Measurements from ENCODE around the gene KIAA0513.

The KIAA0513 gene

DNA sequence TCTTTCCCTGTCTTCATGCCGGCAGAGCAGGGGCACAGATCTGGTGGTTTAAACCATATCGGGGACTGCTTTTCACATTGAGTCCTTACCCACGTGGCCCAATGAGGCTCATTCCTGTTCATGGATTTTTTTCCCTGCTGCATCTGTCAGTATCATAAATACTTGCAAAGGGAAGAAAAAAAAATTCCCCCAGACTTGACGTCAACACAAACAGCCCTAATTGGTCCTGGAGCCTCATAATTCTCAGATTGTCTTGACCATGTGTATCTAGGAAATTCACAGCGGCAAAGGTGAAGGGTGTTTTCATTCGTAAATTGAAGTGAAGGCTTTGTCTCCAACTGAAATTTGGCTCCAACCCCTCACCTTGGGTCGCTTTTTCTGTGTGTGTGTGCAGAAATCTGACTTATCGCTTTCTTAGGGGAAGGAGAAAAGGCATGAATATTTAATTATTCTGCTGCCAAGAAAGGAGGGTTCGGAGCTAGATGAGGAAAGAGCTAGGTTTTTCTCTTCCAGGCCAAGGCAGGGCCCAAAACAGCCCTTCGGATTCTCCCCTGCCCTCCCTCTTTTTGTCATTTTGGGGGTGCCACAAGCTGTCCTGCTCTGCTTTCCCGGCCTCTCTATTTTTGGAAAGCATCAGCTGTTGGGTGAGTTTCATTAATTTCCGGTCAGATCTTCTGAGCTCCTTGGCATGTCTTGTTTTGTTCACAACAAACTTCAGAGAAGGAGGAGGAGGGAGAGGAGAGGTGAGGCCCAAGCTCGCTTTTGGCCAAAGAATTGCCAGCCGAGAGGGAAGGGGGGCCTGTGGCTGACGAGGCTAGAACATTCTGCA is 102.5 kb downstream of the KIAA0513 start:
- no peak for DNase-seq (ENCODE audit: low read depth in 4 of 4, low spot score in 1 of 4)

DNA sequence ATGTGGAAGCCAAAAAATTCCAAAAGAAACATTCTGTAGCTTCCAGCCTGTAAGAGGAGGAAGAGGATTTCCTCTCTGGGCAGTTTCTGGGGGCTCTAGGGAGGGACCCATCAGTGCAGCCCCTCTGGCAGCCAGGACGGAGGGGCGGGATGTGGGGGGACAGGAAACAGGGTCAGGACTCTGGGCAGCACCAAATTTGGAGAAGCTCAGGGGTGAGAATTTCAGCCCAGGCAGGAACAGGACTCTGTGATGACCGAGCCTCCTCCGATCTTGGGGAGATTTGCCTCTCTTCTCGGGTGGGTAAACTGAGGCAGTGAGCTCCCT is 103.1 kb downstream of the KIAA0513 start:
- no peak for DNase-seq (ENCODE audit: low read depth in 4 of 4, low spot score in 1 of 4)

GRCh38 chr16:85132456-85133289 is 105.1 kb downstream of the KIAA0513 start:
- no peak for DNase-seq (ENCODE audit: low read depth in 4 of 4, low spot score in 1 of 4)

DNA sequence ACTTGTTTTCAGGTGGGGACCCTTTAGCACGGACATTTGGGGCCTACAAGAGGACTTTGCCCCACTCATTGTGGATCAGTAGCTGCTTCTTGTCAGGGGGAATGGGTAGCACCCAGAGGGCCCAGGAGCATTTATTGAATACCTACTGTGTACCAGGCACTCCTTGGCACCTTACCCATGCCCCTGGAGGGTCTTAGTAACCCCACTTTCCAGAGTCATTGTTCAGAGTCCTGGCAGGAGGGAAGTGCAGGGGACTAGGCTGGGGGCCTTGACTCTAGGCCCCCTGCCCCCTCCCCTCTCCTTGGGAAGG is 105.7 kb downstream of the KIAA0513 start:
- DNase-seq (ENCODE audit: low read depth in 4 of 4, low spot score in 1 of 4) = no peak

- DNase-seq (ENCODE audit: low read depth in 4 of 4, low spot score in 1 of 4) = no peak
Observed at GRCh38 chr16:85134076-85134788, 106.6 kb downstream of the KIAA0513 start.

DNA sequence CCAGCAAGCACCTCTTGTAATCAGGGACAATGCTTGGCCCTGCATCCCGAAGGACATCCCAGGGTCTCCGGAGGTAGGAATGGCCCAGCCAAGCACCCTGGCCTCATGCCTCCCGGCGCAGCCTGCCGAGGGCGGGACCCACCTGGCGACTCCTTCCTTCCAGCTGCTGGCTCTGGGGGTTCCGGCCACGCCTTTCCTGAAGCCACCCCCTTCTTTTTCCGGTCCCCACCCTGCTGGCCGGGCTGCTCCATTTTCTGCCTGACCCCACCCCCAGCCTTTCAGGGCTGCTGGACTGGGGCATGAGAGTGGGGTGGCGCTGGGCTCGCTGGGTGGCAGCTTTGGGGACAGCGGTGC is 107.2 kb downstream of the KIAA0513 start:
- no peak for DNase-seq (ENCODE audit: low read depth in 4 of 4, low spot score in 1 of 4)

DNA sequence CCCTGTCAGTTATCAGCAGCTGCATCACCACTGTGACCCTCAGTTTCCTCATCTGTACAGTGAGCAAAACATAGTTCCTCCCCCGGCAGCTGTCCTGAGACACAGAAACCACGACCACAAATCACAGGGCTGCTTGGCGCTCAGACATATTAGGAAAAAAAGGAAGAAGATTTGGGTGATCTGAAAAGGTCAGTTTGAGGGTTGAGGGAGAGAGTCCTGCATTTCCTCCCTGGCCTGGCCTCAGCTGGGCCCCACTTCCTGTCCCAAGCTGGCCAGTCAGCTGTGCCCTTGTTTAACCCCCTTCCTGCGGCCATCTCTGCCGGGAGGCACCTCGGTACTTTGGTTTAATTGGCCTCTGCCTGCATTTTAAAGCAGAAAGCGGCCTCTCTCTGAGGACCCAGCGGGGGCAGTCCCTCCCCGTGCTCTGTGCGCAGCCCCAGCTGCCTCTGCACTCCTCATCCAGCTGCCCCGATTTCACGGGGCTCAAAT is 108.7 kb downstream of the KIAA0513 start:
- no peak for DNase-seq (ENCODE audit: low read depth in 4 of 4, low spot score in 1 of 4)

DNA sequence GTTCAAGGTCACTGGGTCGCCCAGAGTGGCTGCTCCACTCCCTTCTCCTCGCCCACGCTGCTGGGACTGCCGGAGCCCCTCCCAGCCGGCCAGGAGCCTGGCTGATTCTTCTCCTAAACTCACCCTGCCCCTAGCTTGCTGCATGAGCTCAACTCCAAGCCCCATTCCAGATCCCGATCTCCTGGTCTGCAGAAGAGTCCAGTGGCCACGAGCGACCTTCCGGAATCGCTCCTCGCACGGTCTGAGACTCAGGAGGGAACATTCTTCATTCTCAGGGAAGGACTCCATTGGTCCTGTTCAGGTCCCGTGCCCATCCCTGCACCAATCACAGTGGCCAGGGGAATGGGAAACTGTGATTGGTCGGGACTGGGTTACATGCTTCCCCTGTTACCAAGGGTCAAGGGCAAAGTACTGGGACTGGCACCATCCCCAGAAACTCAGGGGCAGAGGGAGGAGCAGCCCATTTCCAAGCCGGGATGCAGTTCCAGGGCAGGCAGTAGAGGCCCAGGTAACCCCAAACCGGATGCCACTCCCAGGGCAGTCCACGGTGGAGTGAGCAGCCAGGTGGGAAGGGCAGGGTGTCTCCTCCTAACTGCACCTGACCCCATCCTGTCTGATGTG is 109.2 kb downstream of the KIAA0513 start:
- DNase-seq (ENCODE audit: low read depth in 4 of 4, low spot score in 1 of 4) = no peak

DNA sequence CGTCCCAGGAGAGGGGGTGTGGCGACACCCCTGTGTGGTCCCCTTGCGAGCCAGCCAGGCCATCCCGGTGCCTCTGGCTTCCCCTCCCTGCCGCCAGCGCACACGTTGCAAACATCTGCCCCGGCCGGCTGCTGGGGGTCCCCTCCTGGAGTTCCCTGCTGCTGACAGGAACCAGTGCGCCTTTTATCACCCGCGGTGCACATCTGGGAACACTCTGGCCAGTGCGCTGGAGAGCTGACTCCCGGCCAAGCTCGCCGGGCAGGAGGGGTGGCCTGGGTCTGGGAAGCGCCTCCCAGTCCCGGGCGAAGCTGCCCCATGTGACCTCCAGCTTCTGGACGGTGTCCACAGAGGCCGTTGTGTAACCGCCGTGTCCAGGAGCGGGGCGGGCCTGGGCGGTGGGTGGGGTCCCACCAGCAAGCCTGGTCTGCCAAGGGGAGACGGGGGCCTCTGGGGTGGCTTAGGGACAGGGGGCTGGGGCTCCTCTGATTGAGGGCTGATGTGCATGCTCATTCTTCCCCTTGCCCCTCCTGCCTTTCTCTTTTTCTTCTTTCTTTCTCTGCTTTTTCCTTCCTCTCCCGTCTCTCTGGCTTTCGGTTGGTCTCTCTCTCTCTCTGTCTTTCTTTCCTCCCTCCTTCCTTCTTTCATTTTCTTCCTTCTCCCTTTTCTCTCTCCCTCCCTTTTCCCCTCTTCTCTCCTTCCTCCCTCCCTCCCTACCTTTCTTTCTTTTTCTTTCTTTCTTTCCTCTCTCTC is 109.9 kb downstream of the KIAA0513 start:
- no peak for DNase-seq (ENCODE audit: low read depth in 4 of 4, low spot score in 1 of 4)

- no peak for DNase-seq (ENCODE audit: low read depth in 4 of 4, low spot score in 1 of 4)
Observed at GRCh38 chr16:85138073-85138824, 110.7 kb downstream of the KIAA0513 start.

GRCh38 chr16:85138825-85139627 is 111.4 kb downstream of the KIAA0513 start:
- DNase-seq (ENCODE audit: low read depth in 4 of 4, low spot score in 1 of 4) = no peak

DNA sequence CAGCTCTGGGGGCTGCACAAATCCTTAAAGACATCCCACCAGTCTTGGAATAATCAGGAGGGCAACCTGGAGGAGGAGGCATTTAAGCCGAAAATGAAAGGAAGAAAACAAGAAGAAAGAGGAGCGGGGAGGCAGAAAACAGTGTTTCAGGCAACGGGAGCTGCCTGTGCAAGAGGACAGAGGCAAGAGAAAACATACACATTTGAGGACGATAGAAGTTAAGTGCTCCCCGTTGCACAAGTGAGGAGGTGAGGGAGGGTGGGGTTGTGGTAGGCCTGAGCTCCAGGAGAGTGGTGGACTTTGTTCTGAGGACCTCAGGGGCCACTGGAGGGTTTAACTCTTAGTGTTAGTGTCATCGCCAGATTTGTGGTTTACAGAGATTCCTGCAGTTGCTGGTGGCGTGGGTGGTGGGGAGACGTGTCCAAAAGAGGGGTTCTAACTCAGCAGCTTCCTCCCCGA is 112.3 kb downstream of the KIAA0513 start:
- DNase-seq (ENCODE audit: low read depth in 4 of 4, low spot score in 1 of 4) = no peak

DNA sequence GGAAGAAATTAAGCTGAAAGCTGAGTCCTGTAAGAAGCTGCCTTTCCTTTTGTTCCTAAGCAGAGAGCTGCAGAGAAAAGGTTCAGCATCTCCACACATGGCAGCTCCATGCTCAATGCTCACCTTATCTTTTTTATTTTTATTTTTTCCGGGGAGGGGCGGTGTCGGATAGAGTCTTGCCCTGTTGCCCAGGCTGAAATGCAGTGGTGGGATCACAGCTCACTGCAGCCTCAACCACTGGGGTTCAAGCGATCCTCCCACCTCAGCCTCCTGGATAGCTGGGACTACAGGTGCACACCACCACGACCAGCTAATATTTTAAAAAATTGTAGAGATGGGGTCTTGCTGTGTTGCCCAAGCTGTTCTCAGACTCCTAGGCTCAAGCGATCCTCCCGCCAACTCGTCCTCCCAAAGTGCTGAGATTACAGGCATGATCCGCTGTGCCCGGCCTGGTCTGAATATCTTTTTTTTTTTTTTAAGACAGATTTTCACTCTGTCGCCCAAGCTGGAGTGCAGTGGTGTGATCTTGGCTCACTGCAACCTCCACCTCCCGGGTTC is 112.9 kb downstream of the KIAA0513 start:
- no peak for DNase-seq (ENCODE audit: low read depth in 4 of 4, low spot score in 1 of 4)

DNA sequence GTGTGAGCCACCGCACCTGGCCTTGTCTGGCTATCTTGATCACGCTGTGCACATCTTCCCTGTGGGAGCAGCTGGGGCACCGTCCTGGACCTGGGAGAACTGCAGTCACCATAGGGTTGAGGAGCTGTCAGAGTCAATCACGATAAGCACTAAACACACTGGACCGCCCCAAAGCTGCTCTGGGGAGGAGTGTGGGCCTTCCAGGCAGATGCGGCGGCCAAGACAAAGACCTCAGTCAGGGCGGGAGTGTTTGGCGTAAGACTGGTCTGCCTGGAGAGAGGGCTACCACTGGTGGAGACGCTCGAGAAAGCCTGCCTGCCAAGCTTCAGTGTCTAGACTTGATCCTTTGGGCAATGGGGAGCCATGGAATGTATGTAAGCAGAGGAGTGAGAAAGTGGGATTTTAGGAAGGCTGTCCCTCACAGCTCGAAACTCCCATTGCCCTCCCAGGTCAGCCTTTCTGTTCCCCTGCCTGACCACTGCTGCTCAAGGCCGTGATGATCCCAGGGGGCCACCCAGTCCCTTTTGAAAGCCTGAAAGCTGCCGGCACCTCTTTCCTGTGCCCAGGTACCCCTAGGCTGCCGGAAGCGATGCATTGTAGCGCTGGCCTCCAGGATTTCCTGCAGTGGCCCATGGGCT is 114.0 kb downstream of the KIAA0513 start:
- DNase-seq (ENCODE audit: low read depth in 4 of 4, low spot score in 1 of 4) = no peak

- DNase-seq (ENCODE audit: low read depth in 4 of 4, low spot score in 1 of 4) = no peak
Observed at GRCh38 chr16:85142129-85142513, 114.5 kb downstream of the KIAA0513 start.

DNA sequence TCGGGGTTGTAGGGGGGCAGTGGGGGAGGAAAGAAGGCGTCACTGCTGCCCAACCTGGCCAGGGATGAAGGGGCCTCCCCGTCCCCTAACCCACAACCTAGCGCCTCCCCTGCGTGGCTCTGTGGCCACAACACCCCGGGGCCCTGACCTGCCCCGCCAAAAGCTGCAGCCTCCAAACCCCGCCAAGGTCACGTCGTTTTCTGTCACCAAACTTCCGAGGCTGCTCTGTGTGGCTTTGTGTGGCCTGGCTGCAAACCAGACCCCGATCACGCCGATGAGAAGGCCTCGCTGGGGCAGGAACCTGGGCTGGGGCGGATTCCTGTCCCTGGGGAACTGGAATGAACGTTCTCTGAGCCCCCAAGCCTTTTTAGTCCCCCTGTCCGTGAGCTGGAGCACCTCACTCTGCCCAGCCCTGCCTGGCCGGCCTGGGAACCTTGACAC is 115.2 kb downstream of the KIAA0513 start:
- DNase-seq (ENCODE audit: low read depth in 4 of 4, low spot score in 1 of 4) = no peak
